IMR-90 (cell line): ENCODE measurements around the gene CARD16.

Source experiments
- BHLHE40 ChIP-seq: fragments of 150-350 bp; IDR thresholded peaks from 2 replicates; pipeline ENCODE4 v1.6.1; 2016; ENCODE audit warnings: mild to moderate bottlenecking, low read depth, low read length
- CEBPB ChIP-seq: IDR thresholded peaks from 2 replicates; pipeline ENCODE4 v1.6.1; 2012; ENCODE audit warnings: low read depth, low read length, improper control_type of control experiment
- CHD1 ChIP-seq: IDR thresholded peaks from 2 replicates; pipeline ENCODE4 v1.6.1; 2012; ENCODE audit warnings: low read depth, low read length, improper control_type of control experiment
- CTCF ChIP-seq: conservative IDR thresholded peaks from 2 replicates; pipeline ENCODE4 v1.5.1; 2012; ENCODE audit warnings: mild to moderate bottlenecking, low read depth, low read length, improper control_type of control experiment
- FOS ChIP-seq: fragments of 150-350 bp; IDR thresholded peaks from 2 replicates; pipeline ENCODE4 v1.6.1; 2016; ENCODE audit warnings: low read depth, low read length
- MAFK ChIP-seq: IDR thresholded peaks from 2 replicates; pipeline ENCODE4 v1.6.1; 2012; ENCODE audit warnings: low read depth, low read length, improper control_type of control experiment
- NFE2L2 ChIP-seq: fragments of 150-350 bp; IDR thresholded peaks from 2 replicates; pipeline ENCODE4 v1.6.1; 2016; ENCODE audit warnings: low read depth, mild to moderate bottlenecking, low read length
- POLR2A ChIP-seq: IDR thresholded peaks from 2 replicates; pipeline ENCODE4 v1.6.1; 2012; ENCODE audit warnings: mild to moderate bottlenecking, low read depth, low read length
- RAD21 ChIP-seq: IDR thresholded peaks from 2 replicates; pipeline ENCODE4 v1.6.1; 2012; ENCODE audit warnings: low read length, improper control_type of control experiment
- RCOR1 ChIP-seq: IDR thresholded peaks from 2 replicates; pipeline ENCODE4 v1.6.1; 2012; ENCODE audit warnings: mild to moderate bottlenecking, low read length, improper control_type of control experiment; ENCODE audit not compliant: insufficient replicate concordance
- RFX5 ChIP-seq: IDR thresholded peaks from 2 replicates; pipeline ENCODE4 v1.8.0; 2012; ENCODE audit warnings: low read depth, mild to moderate bottlenecking, low read length, moderate library complexity
- SMC3 ChIP-seq: fragments of 150-350 bp; IDR thresholded peaks from 2 replicates; pipeline ENCODE4 v1.6.1; 2016; ENCODE audit warnings: low read depth, mild to moderate bottlenecking, antibody characterized with exemption, low read length, moderate library complexity
- USF2 ChIP-seq: fragments of 150-350 bp; IDR thresholded peaks from 2 replicates; pipeline ENCODE4 v1.6.1; 2017; ENCODE audit warnings: mild to moderate bottlenecking, antibody characterized with exemption, low read length, low read depth

- no peak for TF ChIP-seq RAD21
- TF ChIP-seq RCOR1: no peak
- no peak for TF ChIP-seq CTCF
- TF ChIP-seq MAFK: no peak
- TF ChIP-seq SMC3: no peak
- TF ChIP-seq POLR2A: no peak
- TF ChIP-seq BHLHE40: no peak
- no peak for TF ChIP-seq USF2
- TF ChIP-seq CHD1: no peak
- TF ChIP-seq RFX5: no peak
- TF ChIP-seq CEBPB: no peak
- TF ChIP-seq NFE2L2: no peak
- no peak for TF ChIP-seq FOS
Measured at GRCh38 chr11:105022527-105022926, 22.6 kb downstream of the CARD16 start.
